CD4-positive, alpha-beta T cell (primary cell): ENCODE data around the gene SH3BGRL2. TPM values are rescaled to one million over a fixed set of nuclear protein-coding genes. Genes with fewer than 3 reads are reported as not detected.

ENCODE experiments used
- ATAC-seq: fragments of 200-7000 bp; cut with Tn5 transposase; one replicate; pipeline ENCODE4 v1.10.0; 2022; ENCODE audit warnings: mild to moderate bottlenecking; ENCODE audit not compliant: poor library complexity
- CTCF ChIA-PET: fragments of 350-600 bp; sonication (Branson Sonifier 250); formaldehyde crosslinking; loops from one replicate; lab custom pipeline; 2021; ENCODE audit warnings: antibody characterized with exemption, inconsistent platforms; lab: Charles Lee
- POLR2A ChIA-PET: fragments of 350-600 bp; sonication (Branson Sonifier 250); formaldehyde crosslinking; loops from one replicate; lab custom pipeline; 2021; ENCODE audit warnings: antibody characterized with exemption, inconsistent platforms; lab: Charles Lee
- DNase-seq, 14 experiments: peaks; one replicate each; pipeline ENCODE4 v3.0.0-alpha.2; 2013 to 2020; ENCODE audit warnings: mixed read lengths in 2 of 14
- H3K27ac ChIP-seq, 2 donors: one replicate each; pipeline versions ENCODE4 v1.5.1 to v1.7.0; 2013; ENCODE audit warnings: low read length in 2 of 2, low read depth in 1 of 2, mild to moderate bottlenecking in 1 of 2
- H3K27me3 ChIP-seq, 2 experiments: 1 replicate in 1 of 2; 2 replicates in 1 of 2; pipeline versions ENCODE4 v1.6.1 to v1.7.0; 2013; ENCODE audit warnings: low read length in 2 of 2, control low read depth in 1 of 2, mild to moderate bottlenecking in 1 of 2, moderate library complexity in 1 of 2; ENCODE audit not compliant: insufficient read depth in 2 of 2, control insufficient read depth in 1 of 2
- H3K36me3 ChIP-seq: one replicate; pipeline ENCODE4 v1.6.1; 2013; ENCODE audit warnings: low read length, control low read depth; ENCODE audit not compliant: insufficient read depth
- H3K4me1 ChIP-seq: one replicate; pipeline ENCODE4 v1.6.1; 2013; ENCODE audit warnings: low read length, control low read depth; ENCODE audit not compliant: insufficient read depth
- H3K4me3 ChIP-seq: one replicate; pipeline ENCODE4 v1.5.1; 2013; ENCODE audit warnings: mild to moderate bottlenecking, low read length, moderate library complexity
- H3K9me3 ChIP-seq, 2 experiments: 1 replicate in 1 of 2; 2 replicates in 1 of 2; pipeline versions ENCODE4 v1.6.1 to v1.7.0; 2013; ENCODE audit warnings: low read length in 2 of 2, mild to moderate bottlenecking in 2 of 2, control low read depth in 1 of 2, moderate library complexity in 1 of 2; ENCODE audit not compliant: control insufficient read depth in 1 of 2, insufficient read depth in 1 of 2
- H3K27ac Mint-ChIP-seq: one replicate; pipeline ENCODE4 v1.8.0; 2020; ENCODE audit warnings: mixed read lengths
- H3K27me3 Mint-ChIP-seq: one replicate; pipeline ENCODE4 v1.8.0; 2021; ENCODE audit warnings: mixed read lengths
- H3K36me3 Mint-ChIP-seq: one replicate; pipeline ENCODE4 v1.8.0; 2021; ENCODE audit warnings: low read depth, mixed read lengths
- H3K4me1 Mint-ChIP-seq: one replicate; pipeline ENCODE4 v1.8.0; 2021; ENCODE audit warnings: low read depth, mixed read lengths
- H3K4me3 Mint-ChIP-seq: one replicate; pipeline ENCODE4 v1.8.0; 2020; ENCODE audit warnings: mild to moderate bottlenecking, mixed read lengths
- H3K9me3 Mint-ChIP-seq: one replicate; pipeline ENCODE4 v1.8.0; 2020; ENCODE audit warnings: mixed read lengths
- intact Hi-C, 2 experiments: fragments of 100-400 bp; cut with DNase I in 1 of 2; cut with micrococcal nuclease in 1 of 2; formaldehyde crosslinking; loops; one replicate each; pipeline versions ENCODE4 v1.15.1 to v1.9.0; 2023 to 2025; cut with DNase I, micrococcal nuclease
- total RNA-seq, 174 experiments: library from RNA in 2 of 174; stranded (reverse) in 2 of 174; gene quantifications; one replicate each; pipeline ENCODE4 v1.2.3 and lab custom pipeline; 2021 to 2026
- TF ChIP-seq, protein P1 (sequence below): fragments of 200-600 bp; IDR thresholded peaks from one replicate; pipeline ENCODE4 v1.8.0; 2022; ENCODE audit warnings: antibody characterized with exemption, mild to moderate bottlenecking

The SH3BGRL2 gene
- total RNA-seq, 2 experiments from 2014 or later = 0.25 to 0.38 TPM

DNA sequence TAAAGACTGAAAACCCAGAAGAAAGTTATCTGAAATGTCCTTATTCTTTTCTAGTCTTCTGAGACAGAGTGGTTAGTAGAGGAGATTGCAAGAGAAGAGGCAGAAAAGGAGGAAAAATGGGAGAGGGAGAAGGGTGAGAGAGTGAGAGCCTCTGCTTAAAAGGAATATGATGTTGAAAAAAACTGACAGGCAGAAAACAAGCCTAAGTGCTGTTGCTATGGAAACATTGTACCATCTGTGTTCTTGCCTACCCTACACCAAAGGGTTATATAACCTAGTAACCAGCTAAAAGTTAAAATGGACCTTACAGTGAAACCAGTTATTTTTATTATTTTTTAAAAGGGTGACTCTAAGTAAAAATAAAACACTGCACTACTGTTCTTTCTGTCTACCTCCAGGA lies 28.3 kb upstream of the SH3BGRL2 start:
- Histone ChIP-seq H3K4me1 (no peaks in the 10 kb centered on the region), H3K27me3 (no peaks in the 10 kb centered on the region), H3K4me3 (no peak overlapping the region), H3K27ac (no peak overlapping the region), H3K9me3 (no peaks in the 10 kb centered on the region), H3K36me3 (no peaks in the 10 kb centered on the region)
- no peak for ATAC-seq
- POLR2A ChIA-PET = interaction anchor here (0.7 kb wide), 1 partner anchor 28 kb away, joined by 3 read pairs; the partner anchor contains the start of gene SH3BGRL2
- no peak for DNase-seq
- Mint-ChIP-seq H3K27ac (no peak overlapping the region), H3K4me1 (no peaks in the 10 kb centered on the region), H3K4me3 (no peak overlapping the region), H3K27me3 (no peaks in the 10 kb centered on the region), H3K9me3 (no peaks in the 10 kb centered on the region), H3K36me3 (no peaks in the 10 kb centered on the region)
- TF ChIP-seq, protein P1, sequence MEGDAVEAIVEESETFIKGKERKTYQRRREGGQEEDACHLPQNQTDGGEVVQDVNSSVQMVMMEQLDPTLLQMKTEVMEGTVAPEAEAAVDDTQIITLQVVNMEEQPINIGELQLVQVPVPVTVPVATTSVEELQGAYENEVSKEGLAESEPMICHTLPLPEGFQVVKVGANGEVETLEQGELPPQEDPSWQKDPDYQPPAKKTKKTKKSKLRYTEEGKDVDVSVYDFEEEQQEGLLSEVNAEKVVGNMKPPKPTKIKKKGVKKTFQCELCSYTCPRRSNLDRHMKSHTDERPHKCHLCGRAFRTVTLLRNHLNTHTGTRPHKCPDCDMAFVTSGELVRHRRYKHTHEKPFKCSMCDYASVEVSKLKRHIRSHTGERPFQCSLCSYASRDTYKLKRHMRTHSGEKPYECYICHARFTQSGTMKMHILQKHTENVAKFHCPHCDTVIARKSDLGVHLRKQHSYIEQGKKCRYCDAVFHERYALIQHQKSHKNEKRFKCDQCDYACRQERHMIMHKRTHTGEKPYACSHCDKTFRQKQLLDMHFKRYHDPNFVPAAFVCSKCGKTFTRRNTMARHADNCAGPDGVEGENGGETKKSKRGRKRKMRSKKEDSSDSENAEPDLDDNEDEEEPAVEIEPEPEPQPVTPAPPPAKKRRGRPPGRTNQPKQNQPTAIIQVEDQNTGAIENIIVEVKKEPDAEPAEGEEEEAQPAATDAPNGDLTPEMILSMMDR = no peak
- CTCF ChIA-PET = no interaction called here
- intact Hi-C loops = no loop called here

DNA sequence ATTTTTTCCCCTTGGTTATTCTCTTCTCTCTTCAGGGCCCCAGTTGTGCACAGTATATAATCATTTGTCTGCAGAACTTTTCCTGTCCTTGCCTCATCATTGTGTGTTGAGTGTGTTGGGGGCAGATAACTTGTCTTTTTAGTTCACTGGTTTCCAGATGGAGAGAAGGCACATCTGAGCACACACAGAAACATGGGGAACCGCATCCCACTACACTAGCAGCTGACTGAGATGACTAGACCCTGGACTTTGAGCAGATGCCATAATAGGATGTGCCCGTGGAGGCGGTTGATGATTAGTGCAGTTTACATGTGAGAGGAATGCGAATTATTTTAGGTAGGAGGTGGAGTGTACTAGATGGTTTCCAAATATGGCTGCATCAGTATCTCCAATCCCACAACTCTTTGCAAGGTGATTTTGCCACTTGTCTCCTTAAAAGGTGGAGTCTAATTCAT lies 26.5 kb upstream of the SH3BGRL2 start:
- no peaks in the 10 kb centered on the region for H3K4me1 ChIP-seq
- no peaks in the 10 kb centered on the region for H3K36me3 Mint-ChIP-seq
- H3K4me3 ChIP-seq = no peak overlapping the region
- H3K27me3 Mint-ChIP-seq = no peaks in the 10 kb centered on the region
- no peaks in the 10 kb centered on the region for H3K9me3 Mint-ChIP-seq
- no peak overlapping the region for H3K4me3 Mint-ChIP-seq
- no peak overlapping the region for H3K27ac ChIP-seq
- no peaks in the 10 kb centered on the region for H3K27me3 ChIP-seq
- H3K27ac Mint-ChIP-seq = no peak overlapping the region
- ChIA-PET POLR2A (no interaction called here), CTCF (no interaction called here)
- no peaks in the 10 kb centered on the region for H3K9me3 ChIP-seq
- H3K4me1 Mint-ChIP-seq = no peaks in the 10 kb centered on the region
- intact Hi-C loops = no loop called here
- H3K36me3 ChIP-seq = no peaks in the 10 kb centered on the region
- TF ChIP-seq, protein P1 = no peak
- DNase-seq = no peak
- ATAC-seq = no peak

DNA sequence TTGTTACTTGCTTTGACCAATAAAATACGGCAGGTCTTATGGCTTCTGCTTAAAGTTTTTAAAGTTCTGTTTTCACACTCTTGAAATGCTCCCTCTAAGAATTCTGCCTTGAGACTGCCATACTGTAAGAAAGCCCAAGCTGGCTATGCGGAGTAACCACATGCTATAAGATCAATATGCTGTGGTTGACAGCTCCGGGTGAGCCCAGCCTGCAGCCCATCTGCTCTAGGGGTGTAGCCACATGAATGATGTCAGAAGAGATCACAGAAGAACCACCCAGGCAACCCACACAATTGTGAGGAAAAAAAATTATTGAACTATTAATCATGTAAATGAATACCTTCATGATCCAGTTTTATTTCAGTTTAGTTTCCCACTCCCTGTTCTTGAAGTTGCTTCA lies 26.1 kb upstream of the SH3BGRL2 start:
- CTCF ChIA-PET = no interaction called here

More for the DNA sequence above, 26.1 kb upstream of the SH3BGRL2 start:
- TF ChIP-seq, protein P1 = no peak
- no peak for ATAC-seq
- Histone ChIP-seq H3K9me3 (no peaks in the 10 kb centered on the region), H3K27me3 (no peaks in the 10 kb centered on the region), H3K36me3 (no peaks in the 10 kb centered on the region), H3K27ac (no peak overlapping the region), H3K4me3 (no peak overlapping the region), H3K4me1 (no peaks in the 10 kb centered on the region)
- Mint-ChIP-seq H3K27me3 (no peaks in the 10 kb centered on the region), H3K9me3 (no peaks in the 10 kb centered on the region), H3K4me1 (no peaks in the 10 kb centered on the region), H3K4me3 (no peak overlapping the region), H3K27ac (no peak overlapping the region), H3K36me3 (no peaks in the 10 kb centered on the region)
- DNase-seq = no peak
- POLR2A ChIA-PET = no interaction called here
- intact Hi-C loops = no loop called here
